ENCODE results near the gene SPCS1.
A peak's percentile ranks its signal among the peaks of the same experiment; 100 is the strongest.
"Not testable (repeated sequence)": the region's sequence is repeated elsewhere in the genome, so short reads cannot be mapped to it uniquely, and the experiment has no call there.

The SPCS1 gene
- 27.7 to 68.4 (median 49.6) reads per million in 17 experiments for total RNA-seq

DNA sequence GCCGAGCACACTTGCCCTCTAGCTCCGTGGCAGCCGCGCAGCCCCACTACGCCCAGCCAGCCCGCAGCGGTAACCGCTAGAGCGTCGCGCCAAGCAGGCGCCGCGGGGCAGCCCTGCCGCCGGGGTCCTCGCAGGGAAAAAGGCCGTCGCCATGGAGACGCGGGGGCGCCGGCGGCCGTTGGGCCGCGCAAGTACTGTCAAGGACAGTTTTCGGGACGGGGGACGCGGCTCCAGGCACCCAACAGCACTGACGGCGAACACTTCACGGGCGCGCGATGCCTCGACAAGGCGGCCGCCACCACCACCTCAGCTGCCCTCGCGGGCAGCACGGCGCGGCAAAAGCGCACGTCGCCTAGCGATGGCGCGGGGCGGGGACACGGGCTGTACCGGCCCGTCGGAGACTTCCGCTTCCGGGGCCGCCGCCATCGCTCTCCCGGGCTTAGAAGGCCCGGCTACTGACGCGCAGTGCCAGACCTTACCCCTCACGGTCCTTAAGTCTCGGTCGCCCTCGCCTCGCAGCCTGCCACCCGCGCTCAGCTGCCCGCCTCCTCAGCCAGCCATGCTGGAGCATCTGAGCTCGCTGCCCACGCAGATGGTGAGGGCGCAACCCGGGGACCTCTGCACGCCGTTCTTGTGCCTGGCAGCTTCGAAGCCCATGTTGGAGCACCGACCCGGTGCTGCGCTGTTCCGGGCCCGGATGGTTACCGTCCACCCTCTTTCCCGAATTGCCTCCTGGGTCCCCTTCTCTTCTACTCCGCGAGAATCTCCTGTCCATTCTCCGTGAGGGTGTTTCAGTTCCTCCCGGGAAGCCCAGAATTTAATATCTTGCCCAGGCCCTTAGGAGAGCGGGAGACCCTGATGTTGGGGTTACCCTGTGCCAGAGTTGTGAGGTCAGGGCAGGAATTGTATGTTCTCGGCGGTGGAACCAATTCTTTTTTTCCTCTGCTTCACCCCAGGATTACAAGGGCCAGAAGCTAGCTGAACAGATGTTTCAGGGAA lies at the start of gene SPCS1, which contains the start of gene GLT8D1:
TSS of gene SPCS1 (plus strand) at position 419 of the 999 bp plus-strand sequence. CDS start at position 560, 141 bp downstream.
TSS of gene GLT8D1 (minus strand) at position 104 of the 999 bp plus-strand sequence. CDS start 5,331 bp downstream, outside the sequence.
- DNase-seq, result peak; percentile 90 to 97 (median 94)

- no peak for DNase-seq
These were observed 45.9 kb upstream of the SPCS1 start for GRCh38 chr3:52660046-52660445.

- DNase-seq, result no peak
These were observed 42.8 kb upstream of the SPCS1 start for GRCh38 chr3:52663098-52663497.

DNA sequence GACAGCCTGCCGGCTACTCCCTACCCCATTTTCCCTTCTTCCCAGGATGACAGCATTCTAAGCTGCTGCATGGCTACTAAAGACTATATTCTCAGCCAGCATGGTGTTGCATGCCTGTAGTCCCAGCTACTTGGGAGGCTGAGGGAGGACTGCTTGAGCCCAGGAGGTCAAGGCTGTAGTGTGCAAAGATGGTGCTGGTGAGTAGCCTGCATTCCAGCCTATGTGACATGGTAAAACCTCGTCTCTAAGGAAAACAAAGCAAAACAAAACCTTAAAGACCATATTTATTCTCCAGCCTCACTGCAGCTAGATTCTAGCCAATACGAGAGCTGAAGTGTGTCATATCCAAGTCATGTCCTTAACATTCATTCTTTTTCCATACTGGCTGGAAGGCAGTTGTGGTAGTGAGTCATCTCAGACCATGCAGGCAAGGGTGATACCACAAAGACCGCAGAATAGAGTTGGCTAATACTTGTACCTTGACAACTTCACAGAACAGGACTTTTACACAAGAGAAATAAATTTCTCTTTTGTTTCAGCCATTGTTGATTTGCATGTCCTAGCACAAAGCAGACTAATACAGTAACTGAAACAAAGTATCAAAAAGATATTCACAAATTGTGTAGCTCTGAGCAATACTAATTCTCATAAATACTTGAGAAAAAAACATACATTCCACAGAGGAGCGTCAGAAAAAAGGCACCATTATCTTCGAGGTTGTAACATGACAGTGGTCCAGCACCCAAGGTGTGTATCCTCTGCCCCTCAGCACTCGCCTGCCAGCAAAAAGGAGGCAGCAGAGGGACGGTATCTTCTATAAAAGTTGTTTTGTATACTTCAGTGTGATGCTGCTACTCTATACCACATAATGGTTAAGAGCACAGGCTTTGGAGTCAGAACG lies 35.0 kb upstream of the SPCS1 start:
- DNase-seq, result peak; percentile 60 to 89 (median 68)

DNA sequence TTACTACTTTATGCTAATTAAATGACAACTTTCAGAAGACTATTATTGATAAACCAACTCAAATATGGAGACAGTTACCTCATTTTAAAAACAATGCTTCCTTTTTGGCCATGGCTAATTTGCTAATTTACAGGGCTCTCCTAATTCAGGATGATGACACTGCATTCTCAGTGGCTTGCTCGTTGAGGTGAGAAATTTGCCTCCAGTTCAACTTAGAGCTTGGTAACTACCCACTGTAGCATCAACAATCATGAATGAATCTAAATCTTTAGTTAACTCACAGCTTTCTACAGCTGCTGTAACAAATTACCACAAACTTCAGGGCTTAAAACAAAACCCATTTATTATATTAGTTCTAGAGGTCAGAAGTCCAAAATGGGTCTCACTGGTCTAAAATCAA lies 34.2 kb upstream of the SPCS1 start:
- no peak for DNase-seq

GRCh38 chr3:52676201-52676600 lies 29.7 kb upstream of the SPCS1 start:
- DNase-seq, result not testable (repeated sequence)

DNA sequence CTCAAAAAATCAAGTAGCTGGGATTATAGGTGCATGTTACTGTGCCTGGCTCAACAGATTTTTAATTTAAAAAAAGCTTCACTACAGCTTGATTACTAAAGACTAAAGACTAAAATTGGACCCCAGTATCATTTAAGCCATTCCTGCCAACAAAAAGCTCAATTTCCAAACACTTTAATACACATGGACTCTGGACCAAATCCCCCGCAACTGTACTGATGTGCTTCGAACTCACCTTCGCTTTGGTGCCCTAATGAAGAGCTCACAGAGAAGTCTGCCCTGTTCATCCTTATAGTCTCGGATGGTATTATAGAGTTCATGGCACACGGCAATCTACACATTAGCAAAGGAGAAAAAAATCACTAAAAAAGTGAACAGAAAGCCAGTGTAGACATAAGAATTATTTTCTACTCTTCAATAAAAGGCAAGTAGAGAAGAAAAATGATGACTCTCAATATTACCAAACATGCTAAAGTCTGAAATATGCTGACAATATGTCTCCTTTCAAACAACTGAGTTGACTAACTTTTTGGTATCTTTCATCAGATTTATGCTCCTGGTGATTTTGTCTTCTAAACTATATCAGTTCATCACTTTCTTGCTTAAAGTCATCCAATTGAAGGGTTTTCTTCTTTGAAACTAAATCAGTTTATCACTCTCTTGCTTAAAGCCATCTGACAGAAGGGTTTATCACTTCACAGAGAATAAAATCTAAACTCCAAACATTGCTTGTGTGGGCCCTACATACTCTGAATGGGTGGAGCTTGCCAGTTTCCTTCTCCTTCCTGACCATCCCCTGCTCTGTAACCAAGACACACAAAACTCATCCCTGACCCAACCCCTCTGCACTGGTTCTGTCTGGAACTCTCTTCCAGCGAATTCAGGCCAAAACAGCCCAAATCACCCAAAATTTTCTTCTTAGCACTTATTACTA lies 27.4 kb upstream of the SPCS1 start:
- peak in 2 of 4 experiments; percentile 21 to 26 for DNase-seq

- peak in 2 of 4 experiments; percentile 32 to 44 for DNase-seq
These were observed 26.7 kb upstream of the SPCS1 start for GRCh38 chr3:52679199-52679538.

DNA sequence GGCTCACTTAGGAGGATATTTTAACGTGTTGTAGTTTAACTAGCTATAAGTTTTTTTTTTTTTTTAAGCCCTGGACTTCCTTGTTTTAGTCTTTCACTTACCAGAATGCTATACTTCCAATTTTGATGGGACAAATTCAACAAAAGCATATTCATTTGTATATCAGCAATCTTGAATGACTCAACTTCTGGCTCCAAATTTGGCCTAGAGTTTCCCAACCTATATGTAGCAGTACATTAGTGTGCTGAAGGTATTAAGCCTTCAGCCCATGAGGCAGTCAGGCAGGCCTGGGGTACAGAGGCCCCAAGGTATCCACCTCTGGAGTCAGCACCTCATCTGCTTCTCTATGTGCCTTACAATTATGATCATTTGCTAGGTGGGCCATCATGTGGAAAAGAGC lies 26.1 kb upstream of the SPCS1 start:
- peak in 3 of 4 experiments; percentile 10 to 28 (median 23) for DNase-seq

GRCh38 chr3:52681596-52681995 lies 24.3 kb upstream of the SPCS1 start:
- peak; percentile 32 to 73 (median 62) for DNase-seq

DNA sequence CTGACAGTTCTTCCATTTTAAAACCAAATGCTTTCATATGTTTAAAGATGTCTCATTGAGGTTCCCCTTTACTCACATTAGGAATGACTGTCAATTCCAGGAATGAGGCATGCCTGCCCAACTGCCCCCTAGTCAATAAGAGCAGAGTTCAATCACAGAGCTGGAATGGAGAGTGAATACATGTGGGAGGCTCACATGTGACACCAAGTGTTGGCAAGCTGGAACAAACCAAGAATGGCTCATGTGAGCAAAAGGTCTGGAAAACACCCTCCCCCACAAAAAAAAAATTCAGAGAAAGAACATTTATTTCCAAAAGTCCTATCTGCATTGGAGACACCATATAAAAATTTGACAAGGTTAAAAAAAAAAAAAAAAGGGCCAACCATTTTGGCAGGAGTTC lies 23.9 kb upstream of the SPCS1 start:
- DNase-seq, result peak; percentile 69 to 85 (median 80)

DNA sequence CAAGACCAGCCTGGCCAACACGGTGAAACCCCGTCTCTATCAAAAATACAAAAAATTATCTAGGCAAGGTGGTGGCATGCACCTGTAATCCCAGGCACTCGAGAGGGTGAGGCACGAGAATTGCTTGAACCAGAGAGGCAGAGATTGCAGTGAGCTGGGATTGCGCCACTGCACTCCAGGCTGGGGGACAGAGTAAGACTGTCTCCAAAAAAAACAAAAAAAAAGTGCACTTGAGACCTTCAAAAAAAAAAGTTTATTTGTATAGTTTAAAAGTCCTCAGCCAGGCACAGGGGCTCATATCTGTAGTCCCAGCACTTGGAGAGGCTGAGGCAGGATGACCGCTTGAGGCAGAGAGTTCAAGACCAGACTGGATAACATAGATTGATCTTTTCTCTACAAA lies 22.3 kb upstream of the SPCS1 start:
- peak in 1 of 4 experiments; percentile 22 for DNase-seq

DNA sequence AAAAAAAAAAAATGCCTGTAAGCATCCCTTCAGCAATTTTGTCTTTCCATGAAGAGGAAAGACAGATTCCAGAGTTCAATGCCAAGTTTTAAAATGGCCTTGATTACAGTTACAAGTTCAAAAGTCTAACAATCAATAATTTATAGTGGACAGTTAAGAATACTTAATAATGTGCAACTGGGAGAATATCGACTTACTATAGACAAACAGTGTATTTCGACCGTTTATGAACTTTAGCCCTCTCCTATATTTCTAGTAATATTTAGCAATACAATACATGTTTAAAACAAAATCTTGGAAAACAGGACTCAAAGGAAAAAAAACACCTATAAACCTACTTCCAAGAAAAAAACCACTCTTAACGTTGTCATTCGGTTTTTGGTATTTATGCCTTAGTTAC lies 21.7 kb upstream of the SPCS1 start:
- no peak for DNase-seq

DNA sequence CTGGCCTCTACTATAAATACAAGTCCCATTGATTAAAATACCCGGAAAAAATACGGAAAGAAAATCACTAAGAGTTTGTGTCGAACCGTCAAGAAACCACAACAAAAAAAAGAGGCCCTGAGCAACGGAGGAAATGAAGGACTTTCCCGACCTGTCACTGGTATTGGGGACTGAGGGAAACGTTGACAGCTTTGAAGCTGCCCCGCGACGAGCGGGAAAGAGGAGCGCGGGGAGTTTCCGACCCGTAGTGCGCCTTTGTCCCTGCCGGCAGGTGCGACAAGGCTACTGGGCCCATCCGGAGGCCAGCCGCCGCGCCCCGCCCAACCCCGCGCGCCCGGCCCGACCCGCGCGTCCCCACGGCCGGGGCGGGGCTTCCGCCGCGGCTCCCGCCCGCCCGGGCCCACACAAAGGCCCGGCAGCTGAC lies 20.6 kb upstream of the SPCS1 start:
- DNase-seq, result peak; percentile 89 to 96 (median 92)

DNA sequence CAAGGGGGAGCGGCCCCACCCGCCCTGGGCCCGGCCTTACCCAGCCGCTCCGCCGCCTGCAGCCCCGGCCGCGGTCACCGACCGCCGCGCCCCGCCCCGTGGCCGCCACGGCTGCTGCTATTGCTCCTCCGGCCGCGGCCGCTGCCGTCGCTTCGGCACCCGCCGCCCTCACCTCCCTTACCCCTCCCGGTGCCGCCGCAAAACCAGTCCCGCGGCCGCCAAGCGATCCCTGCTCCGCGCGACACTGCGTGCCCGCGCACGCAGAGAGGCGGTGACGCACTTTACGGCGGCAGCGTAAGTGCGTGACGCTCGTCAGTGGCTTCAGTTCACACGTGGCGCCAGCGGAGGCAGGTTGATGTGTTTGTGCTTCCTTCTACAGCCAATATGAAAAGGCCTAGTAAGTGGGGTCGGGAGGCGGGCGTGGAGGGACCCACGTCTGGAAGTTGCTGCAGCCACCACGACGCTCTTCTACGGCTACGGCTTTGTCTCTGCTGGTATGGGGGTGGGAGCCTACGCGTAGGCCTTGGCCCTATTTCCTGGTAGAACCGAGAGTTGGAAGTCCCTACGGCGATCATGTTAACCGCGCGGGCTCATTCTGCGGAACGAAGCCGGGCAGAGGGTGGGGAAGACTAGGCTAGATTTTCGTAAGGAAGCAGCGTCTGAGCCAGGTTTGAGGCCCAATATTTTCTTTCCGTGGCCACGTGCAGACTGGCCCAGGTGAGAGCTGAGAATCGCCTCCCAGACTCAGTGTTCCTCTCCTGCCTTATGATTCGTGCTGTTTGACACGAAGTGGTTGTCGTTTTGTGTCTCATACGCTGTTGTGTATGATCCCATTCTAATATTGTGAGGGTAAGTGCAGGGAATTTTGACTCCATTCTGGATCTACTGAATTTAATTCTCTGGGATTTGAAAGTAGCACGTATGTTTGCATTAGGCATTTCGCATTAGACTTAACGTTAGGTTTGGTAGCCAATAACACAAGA lies 19.9 kb upstream of the SPCS1 start, which contains the start of the genes GNL3 and PBRM1:
TSS of gene GNL3 (plus strand) at position 324 of the 983 bp plus-strand sequence. CDS start at position 385, 61 bp downstream.
TSS of gene PBRM1 (minus strand) at position 205 of the 983 bp plus-strand sequence.
- peak; percentile 96 to 98 (median 98) for DNase-seq

- DNase-seq, result no peak
These were observed 17.6 kb upstream of the SPCS1 start for GRCh38 chr3:52688266-52688665.

DNA sequence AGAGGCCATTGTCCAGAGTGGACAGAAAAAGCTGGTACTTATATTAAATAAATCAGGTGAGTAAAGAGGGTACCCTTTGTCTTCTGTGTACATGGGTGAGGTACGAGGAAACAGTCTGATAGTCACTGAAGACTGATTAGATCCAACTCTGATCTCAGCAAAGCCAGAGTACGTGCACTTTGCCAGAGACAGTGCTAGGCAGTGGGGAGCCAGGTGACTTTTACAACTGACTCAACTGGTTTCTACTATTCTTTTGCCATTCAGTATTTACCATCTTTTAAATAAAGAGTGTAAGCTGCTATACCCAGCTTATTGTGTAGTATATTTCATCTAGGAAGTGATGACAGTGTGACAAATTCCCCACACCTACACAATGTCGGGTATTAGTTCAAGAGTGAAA lies 16.8 kb upstream of the SPCS1 start:
- DNase-seq, result no peak

- DNase-seq, result no peak
These were observed 15.3 kb upstream of the SPCS1 start for GRCh38 chr3:52690560-52690959.

- DNase-seq, result no peak
These were observed 12.8 kb upstream of the SPCS1 start for GRCh38 chr3:52693071-52693470.
